ENCODE results near the gene GSTO2. TPM values are rescaled to one million over a fixed set of nuclear protein-coding genes. Genes with fewer than 3 reads are reported as not detected.

GSTO2 gene
- total and polyA plus RNA-seq, 10 donors, result 0.32 to 1.4 (median 0.91) TPM

GRCh38 chr10:104276192-104276591 lies 7.2 kb downstream of the GSTO2 start:
- 72 to 88% (median 78%) methylated on average over 1 of the region's 1 CpG for WGBS, 5 donors
- no peak overlapping the region for H3K4me3 ChIP-seq
- no peak overlapping the region for H3K27ac ChIP-seq
- H3K4me1 ChIP-seq, result peaks cover 0 to 11% (median 8%) of the 10 kb centered on the region in 6 donors
- H3K9me3 ChIP-seq, result no peaks in the 10 kb centered on the region
- DNase-seq, result no peak
- intact Hi-C loops (cut with DNase I; ENCODE audit: low total_unique reads), result no loop called here
- no peaks in the 10 kb centered on the region for H3K36me3 ChIP-seq
- TF ChIP-seq POLR2AphosphoS5 (IDR thresholded peaks at IDR 0.05) (no peak), POLR2A (IDR thresholded peaks at IDR 0.05) (no peak)
- TF ChIP-seq, protein P1, sequence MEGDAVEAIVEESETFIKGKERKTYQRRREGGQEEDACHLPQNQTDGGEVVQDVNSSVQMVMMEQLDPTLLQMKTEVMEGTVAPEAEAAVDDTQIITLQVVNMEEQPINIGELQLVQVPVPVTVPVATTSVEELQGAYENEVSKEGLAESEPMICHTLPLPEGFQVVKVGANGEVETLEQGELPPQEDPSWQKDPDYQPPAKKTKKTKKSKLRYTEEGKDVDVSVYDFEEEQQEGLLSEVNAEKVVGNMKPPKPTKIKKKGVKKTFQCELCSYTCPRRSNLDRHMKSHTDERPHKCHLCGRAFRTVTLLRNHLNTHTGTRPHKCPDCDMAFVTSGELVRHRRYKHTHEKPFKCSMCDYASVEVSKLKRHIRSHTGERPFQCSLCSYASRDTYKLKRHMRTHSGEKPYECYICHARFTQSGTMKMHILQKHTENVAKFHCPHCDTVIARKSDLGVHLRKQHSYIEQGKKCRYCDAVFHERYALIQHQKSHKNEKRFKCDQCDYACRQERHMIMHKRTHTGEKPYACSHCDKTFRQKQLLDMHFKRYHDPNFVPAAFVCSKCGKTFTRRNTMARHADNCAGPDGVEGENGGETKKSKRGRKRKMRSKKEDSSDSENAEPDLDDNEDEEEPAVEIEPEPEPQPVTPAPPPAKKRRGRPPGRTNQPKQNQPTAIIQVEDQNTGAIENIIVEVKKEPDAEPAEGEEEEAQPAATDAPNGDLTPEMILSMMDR (IDR thresholded peaks at IDR 0.05 in 8 of 11, conservative IDR thresholded peaks at IDR 0.05 in 3 of 11), result no peak
- H3K27me3 ChIP-seq (replicated peaks in 1 of 7), result peaks cover 0 to 22% (median 8%) of the 10 kb centered on the region in 7 donors

DNA sequence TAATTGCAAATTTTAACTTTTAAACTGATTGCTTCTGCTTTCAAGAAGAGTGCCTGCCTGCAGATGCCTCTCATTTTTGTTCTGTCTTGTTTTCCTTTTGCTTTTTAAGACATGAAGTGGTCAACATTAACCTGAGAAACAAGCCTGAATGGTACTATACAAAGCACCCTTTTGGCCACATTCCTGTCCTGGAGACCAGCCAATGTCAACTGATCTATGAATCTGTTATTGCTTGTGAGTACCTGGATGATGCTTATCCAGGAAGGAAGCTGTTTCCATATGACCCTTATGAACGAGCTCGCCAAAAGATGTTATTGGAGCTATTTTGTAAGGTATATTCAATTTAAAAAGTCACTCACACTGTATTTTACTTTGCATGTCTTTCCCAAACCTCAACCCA lies 8.8 kb downstream of the GSTO2 start:
- no peak for TF ChIP-seq POLR2AphosphoS5 (IDR thresholded peaks at IDR 0.05)
- TF ChIP-seq, protein P1 (IDR thresholded peaks at IDR 0.05 in 8 of 11, conservative IDR thresholded peaks at IDR 0.05 in 3 of 11), result no peak
- TF ChIP-seq POLR2A (IDR thresholded peaks at IDR 0.05), result no peak
- no peak for DNase-seq
- Histone ChIP-seq H3K36me3 (no peaks in the 10 kb centered on the region), H3K9me3 (no peaks in the 10 kb centered on the region), H3K27ac (no peak overlapping the region), H3K4me1 (peaks cover 0 to 11% (median 8%) of the 10 kb centered on the region in 6 donors), H3K27me3 (replicated peaks in 1 of 7) (peaks cover 0 to 22% (median 8%) of the 10 kb centered on the region in 7 donors), H3K4me3 (no peak overlapping the region)
- WGBS, 5 donors, result 70 to 93% (median 74%) methylated on average over 2 of the region's 2 CpGs
- intact Hi-C loops (cut with DNase I; ENCODE audit: low total_unique reads), result no loop called here

DNA sequence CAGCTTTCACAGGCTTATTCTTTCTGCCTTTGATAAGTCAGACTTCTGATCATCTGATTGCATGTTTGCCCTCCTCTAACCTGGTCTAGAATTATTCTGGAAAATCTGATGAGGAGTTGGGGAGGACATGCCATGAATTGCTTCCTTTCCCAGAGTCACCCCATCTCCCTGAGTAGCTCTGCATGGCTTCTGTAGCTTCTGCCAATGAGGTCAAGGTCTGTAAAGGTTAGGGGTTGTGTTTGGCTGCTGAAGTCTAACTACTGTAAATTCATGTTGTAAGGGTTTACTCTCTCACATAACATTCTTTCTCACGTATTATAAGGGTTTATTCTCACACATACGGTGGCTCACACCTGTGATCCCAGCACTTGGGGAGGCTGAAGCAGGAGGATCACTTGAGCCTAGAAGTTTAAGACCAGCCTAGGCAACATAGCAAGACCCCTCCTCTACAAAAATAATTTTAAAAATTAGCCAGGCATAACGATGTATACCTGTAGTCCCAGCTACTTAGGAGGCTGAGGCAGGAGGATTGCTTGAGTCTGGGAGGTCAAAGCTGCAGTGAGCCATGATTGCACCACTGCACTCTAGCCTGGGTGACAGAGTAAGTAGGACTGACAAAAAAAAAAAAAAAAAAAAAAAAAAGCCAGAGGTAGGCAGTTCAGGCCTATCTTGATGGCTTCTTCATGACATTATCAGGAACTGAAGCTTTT lies 10.7 kb downstream of the GSTO2 start:
- H3K4me3 ChIP-seq, result no peak overlapping the region
- H3K9me3 ChIP-seq, result no peaks in the 10 kb centered on the region
- DNase-seq, result no peak
- H3K27me3 ChIP-seq (replicated peaks in 1 of 7), result peaks cover 0 to 12% (median 7%) of the 10 kb centered on the region in 7 donors
- WGBS, 5 donors, result 83 to 98% (median 93%) methylated on average over 3 of the region's 3 CpGs
- TF ChIP-seq POLR2AphosphoS5 (IDR thresholded peaks at IDR 0.05) (no peak), POLR2A (IDR thresholded peaks at IDR 0.05) (no peak)
- TF ChIP-seq, protein P1 (IDR thresholded peaks at IDR 0.05 in 8 of 11, conservative IDR thresholded peaks at IDR 0.05 in 3 of 11), result no peak
- H3K4me1 ChIP-seq, result peaks cover 0 to 6% (median 4%) of the 10 kb centered on the region in 6 donors
- no peaks in the 10 kb centered on the region for H3K36me3 ChIP-seq
- no peak overlapping the region for H3K27ac ChIP-seq
- intact Hi-C loops (cut with DNase I; ENCODE audit: low total_unique reads), result no loop called here

DNA sequence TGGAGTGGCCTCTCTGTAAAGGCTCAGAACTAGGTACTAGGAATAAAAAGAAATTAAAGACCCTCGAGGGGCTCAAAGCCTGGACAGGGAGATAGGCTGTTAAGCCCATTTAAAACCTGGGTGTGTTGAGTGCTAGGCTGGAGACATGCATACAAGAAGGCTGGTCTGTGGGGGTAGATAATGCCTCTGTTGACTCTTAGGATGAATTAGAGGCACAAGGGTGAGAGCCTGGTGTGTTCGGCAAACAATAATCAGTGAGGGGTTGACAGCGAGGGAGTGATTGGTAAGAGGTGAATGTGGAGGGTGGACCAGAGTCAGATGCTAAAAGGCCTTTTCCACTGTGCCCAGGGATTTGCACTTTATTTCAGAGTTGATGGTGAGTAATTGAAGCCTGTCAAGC lies 12.7 kb downstream of the GSTO2 start:
- TF ChIP-seq POLR2A (IDR thresholded peaks at IDR 0.05) (no peak), POLR2AphosphoS5 (IDR thresholded peaks at IDR 0.05) (no peak)
- TF ChIP-seq, protein P1 (IDR thresholded peaks at IDR 0.05 in 8 of 11, conservative IDR thresholded peaks at IDR 0.05 in 3 of 11), result no peak
- intact Hi-C loops (cut with DNase I; ENCODE audit: low total_unique reads), result no loop called here
- DNase-seq, result no peak
- Histone ChIP-seq H3K27me3 (replicated peaks in 1 of 7) (no peaks in the 10 kb centered on the region), H3K4me1 (no peaks in the 10 kb centered on the region), H3K4me3 (no peak overlapping the region), H3K36me3 (no peaks in the 10 kb centered on the region), H3K9me3 (no peaks in the 10 kb centered on the region), H3K27ac (no peak overlapping the region)
- WGBS, 5 donors, result 82 to 87% (median 85%) methylated on average over 3 of the region's 3 CpGs
